GM18868 (cell line): Measurements from ENCODE around the gene CCDC92B.
"Not testable (repeated sequence)": the region's sequence is repeated elsewhere in the genome, so short reads cannot be mapped to it uniquely, and the experiment has no call there.

Source experiments
- ATAC-seq: cut with Tn5 transposase; IDR thresholded peaks from one replicate; pipeline ENCODE4 v1.9.1; 2021; ENCODE audit warnings: mild to moderate bottlenecking, moderate library complexity; ENCODE audit not compliant: unreplicated experiment

Gene CCDC92B

DNA sequence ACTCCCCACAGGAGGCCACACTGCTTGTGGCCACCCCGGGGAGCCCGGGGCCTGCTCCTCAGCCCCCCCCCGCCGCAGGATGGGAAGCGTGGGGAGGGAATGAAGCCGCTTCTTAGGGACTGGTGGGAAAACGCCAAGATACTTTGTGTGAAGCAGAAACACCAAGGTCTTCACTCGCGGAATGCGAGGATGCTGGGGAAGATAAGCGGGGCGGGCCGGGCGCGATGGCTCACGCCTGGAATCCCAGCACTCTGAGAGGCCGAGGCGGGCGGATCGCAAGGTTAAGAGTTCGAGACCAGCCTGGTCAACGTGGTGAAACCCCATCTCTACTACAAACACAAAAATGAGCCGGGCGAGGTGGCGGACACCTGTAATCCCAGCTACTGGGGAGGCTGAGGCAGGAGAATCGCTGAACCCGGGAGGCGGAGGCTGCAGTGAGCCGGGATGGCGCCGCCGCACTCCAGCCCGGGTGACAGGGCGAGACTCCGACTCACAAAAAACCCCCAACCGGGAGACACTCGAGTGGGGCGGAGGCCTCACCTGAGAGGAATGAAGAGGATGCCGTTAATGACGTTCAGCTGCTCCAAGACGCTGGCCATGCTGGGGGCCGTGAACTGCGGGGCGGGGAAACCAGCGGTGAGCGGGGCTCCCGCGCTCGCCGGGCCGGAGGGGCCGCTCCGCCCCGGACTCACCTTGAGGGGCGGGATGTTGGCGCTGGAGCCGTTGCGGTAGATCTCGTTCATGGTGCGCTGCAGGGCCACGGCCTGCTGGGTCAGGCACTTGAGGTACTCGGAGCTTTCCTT lies 58.2 kb downstream of the CCDC92B start:
- no peak for ATAC-seq

DNA sequence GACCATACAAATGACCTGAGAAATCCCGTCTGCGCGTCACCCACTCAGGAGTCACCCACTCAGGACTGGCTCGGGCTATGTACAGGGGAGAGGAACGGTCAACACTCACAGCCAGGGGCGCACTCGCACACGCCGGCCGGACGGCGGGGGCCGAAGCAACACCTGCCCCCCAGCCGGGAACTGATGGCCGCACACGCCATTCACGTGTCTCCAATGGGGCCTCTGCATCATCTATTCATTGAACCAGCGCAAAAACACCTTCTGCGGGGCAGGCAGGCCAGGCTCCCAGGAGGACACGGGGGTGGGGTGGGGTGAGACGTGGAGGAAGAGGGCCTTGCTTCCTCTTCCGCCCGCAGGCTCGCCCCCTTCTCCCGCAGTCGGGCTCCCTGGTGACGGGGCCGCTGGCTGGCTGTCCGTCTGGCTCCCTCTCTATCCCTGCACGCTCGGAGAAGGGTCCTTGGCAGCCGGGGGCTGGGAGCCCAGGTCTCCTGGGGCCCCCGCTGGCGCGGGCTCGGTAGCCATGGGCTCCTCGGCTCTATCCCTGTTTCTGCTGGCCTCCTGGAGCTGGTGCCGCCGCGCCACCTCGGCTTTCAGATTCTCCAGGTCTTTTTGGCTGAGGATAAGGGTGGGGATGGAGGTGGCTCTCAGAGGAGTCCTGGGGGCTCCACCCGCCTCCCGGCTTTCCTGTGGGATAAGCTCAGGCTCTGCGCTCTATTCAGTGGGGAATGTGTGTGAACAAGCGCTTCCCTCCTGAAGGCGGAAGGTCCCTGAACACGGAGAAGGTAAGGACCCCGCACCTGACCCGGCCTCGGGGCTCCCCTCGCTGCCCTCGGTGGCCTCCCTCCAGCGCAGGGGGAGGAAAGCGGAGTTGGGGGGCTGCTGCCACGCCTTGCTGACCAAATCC lies 59.0 kb downstream of the CCDC92B start:
- ATAC-seq: no peak

DNA sequence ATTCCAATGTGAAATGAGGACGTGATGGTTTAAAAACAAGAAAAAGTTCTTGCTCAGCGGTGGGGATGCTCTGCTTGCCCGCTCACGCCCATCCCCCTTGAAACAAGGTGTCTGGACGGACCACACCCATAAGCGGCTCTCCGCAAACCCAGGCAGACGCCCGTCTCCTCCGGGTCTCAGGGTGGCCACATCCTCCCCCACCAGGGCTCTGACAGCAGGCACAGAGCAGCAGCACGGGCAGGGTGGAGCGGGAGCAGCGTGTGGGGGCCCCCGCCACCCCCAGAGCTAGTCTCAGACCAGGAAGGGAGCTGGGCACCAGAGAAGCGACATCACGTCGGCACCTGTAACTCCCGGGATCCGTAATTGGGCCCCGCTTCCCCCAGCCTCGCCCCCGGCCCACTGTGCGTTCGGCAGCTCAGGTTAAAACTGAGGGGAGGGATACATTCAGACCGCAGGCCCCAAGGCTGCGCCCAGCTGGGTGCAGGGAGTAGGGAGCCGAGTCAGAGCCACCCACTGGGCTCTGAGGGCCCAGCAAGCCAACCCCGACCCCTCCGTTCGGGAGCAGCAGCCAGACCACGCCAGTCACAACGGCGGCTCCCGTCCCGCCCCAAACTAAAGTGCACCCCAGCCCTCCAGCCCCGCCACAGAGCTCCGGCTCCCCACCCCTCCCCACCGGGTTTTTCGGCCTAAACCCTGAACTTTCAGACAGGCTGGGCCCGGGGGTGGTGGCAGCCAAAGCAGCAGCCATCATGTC lies 59.9 kb downstream of the CCDC92B start:
- no peak for ATAC-seq

DNA sequence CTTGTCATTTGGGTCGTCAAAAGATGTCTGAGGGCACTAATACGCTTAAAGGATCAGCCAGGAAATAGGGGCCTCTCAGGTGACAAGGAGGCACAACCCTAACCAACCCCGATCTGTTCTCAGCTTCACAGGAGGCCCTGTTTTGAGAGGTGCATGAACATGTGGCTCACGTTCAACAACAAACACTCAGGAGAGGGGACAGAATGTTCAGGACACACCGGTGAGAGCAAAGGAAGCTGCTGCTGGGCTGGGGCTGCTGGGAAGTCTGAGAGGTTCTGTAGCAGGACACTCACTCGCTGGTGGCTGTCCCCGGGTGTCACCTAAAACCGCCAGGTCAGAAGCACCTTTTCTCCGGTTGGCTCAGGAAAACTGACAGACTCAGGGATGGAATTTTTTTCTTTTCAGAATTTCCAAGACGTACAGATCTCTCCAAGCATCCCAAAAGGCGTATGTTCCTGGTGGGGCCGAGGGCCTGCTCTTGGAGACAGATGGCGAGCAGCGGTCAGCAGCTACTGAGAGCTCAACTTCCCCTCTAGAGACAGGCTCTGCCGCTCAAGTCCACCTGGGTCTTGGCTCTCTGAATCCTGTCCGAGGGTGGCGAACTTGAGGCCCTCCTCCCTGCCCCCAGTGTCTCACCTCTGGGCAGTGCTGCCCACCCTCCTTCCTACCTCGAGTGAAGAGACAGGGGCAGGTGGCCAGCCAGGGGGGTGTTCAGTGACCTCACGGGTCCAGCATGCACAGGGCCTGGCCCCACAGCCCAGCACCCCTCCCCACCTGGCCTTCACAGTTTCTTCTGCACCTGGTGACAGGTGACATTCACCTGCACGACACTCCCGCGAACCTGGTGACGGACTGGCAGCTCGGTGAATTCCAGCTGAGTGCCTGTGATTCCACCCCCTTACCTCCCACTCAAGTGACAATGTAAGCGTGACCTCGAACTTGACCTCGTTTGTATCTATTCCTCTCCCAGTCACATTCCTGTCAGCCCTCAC lies 60.8 kb downstream of the CCDC92B start:
- ATAC-seq: no peak

DNA sequence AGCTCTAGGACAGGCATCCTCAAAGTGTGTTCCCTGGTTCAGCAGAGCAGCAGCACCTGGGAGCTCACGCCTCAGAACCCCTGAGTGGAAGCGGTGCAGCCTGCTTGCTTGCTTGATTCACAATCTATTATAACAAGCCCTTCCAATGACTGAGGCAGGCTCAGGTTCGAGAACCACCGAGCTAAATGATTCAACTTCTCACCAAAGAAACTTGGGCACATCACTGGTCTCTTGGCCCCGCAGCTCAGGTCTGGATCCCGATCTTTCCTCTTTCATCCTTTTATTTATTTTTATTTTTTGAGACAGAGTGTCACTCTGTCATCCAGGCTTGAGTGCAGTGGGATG lies 62.4 kb downstream of the CCDC92B start:
- ATAC-seq: no peak

DNA sequence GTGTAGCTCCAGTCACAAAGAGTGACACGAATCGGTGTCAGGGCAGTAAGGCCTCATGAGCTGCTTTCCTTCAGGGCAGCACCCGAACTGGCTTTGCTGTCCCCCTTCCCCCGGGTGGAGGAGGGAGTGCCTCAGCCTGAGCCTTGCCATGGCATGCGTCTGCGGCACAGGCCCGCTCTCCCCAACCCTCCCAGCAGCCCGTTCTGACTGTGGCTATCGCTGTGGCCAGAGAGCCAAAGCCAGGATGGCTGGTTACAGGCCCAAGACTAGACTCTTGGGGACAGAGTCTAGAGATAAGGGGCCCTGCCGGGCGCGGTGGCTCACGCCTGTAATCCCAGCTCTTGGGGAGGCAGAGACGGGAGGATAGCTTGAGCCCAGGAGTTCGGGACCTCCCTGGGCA lies 63.8 kb downstream of the CCDC92B start:
- no peak for ATAC-seq

DNA sequence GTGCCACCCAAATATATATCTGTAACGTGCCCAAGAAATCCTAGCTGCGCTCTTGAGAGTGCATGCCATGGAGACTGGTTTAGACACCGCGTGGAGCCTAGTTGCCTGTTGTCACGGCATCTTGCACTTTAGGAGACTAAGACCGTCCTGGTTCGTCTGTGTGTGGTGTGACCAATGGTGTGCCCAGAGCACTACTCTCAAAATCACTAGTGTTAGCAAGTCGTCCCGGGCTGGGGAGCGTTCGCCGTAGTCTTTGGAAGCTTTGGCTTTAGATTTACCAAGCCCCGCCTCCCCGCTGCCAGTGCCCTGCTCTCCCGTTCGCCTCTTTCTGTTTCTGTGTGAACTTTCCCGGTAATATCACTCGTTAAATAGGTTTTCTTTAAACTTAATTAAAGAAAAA lies 64.9 kb downstream of the CCDC92B start:
- no peak for ATAC-seq

DNA sequence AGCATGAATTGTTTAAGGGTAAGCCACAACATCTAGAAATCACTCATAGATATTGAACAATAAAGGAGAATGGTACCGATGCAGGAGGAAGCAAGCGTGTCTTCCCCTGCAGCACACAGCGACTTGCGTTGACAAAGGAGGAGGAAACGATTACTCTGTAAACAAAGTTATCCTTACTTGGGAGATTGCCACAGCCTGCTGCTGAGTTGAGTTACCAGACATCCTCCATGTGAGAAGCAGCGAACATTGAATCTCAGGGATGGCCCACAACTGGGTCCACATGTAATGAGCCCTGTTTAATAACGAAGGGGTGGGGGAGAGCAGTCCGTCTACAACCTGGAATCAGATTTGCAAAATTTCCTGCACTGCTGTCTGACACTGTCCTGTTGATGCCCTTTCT lies 65.5 kb downstream of the CCDC92B start:
- ATAC-seq: no peak

DNA sequence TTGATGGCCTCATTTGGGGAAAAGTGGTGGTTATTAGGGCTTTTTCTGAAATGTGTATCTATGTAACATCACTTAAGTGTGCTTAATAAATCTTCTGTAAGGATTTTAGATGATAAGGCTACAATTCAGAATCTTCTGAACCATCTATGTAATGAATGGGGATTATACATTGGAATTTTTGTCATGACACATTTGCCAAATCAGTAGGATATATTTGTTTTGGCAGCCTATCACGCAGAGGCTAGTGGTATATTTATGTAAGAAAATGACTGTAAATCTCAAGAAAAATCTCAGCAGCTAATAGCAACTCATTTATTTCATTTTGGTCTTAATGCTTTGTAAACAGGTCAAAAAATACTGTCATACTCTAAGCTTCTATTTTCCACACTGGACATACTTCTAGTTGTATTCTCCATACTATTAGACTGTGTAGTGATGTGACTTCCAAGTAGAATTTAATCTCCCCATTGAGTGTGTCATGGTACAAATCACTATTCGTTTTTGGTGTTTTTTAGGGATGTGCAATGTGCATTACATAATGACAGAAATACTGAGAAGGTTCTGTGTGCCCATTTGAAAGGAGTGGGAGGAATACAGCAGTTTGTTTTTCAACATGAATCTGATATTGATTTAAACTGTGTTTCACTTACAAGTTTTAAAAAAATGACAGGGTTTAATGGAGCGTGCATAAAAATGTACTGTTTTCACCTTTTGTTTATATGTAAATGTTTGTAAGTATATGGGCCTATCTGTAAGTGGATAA lies 67.1 kb downstream of the CCDC92B start:
- ATAC-seq: no peak

DNA sequence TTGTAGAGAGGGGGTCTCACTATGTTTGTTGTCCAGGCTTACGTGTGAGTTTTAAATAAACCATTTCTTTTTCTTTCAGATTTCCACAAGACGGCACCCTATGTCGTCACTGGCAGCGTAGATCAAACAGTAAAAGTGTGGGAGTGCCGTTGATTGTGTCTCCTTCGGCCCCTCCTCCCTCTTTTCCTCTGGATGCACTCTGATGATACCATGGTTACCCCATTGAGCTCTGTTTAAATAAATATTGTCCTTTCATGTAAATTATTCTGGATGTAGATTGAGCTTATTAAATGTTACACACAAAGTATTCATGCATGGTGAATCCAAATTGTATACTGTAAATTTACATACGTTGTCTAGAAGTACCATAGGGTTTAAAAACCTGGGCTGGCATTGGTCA lies 67.8 kb downstream of the CCDC92B start:
- ATAC-seq: no peak

DNA sequence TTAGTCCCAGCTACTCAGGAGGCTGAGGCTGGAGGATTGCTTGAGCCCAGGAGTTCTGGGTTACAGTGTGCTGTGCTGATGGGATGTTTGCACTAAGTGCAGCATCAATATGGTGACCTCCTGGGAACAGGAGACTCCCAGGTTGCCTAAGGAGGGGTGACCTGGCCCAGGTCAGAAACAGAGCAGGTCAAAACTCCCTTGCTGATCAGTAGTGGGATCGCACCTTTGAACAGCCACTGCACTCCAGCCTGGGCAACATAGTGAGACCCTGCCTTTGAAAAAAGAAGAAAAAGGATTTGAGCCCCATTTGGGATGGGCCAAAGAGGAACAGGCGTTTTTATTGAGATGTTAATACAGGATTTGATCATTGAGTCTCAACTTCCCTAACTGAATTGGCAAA lies 68.5 kb downstream of the CCDC92B start:
- no peak for ATAC-seq

DNA sequence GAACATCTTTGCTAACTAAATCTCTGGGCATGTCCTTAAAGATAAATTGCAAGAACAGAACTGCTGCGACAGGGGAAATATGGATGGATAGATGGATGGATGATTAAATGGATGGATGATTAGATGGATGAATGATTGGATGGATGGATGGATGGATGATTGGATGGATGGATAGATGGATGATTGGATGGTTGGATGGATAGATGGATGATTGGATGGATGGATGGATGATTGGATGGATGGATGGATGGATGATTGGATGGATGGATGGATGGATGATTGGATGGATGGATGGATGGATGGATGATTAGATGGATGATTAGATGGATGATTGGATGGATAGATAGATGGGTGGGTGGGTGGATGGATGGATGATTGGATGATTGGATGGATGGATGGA lies 70.2 kb downstream of the CCDC92B start:
- ATAC-seq: not testable (repeated sequence)
